Stimulated activated CD4-positive, alpha-beta T cell treated with anti-CD3 and anti-CD28 coated beads, Interleukin-12 subunit alpha, Interleukin-12 subunit beta, amount 100 ng/mL, for 48 hours (primary cell): ENCODE data around the gene BAAT.
A peak's percentile ranks its signal among the peaks of the same experiment; 100 is the strongest.

ENCODE experiments used
- DNase-seq, 3 donors: peaks; one replicate each; pipeline ENCODE4 v3.0.0-alpha.2; 2020; ENCODE audit warnings: low read depth in 2 of 3, low spot score in 1 of 3

The BAAT gene

DNA sequence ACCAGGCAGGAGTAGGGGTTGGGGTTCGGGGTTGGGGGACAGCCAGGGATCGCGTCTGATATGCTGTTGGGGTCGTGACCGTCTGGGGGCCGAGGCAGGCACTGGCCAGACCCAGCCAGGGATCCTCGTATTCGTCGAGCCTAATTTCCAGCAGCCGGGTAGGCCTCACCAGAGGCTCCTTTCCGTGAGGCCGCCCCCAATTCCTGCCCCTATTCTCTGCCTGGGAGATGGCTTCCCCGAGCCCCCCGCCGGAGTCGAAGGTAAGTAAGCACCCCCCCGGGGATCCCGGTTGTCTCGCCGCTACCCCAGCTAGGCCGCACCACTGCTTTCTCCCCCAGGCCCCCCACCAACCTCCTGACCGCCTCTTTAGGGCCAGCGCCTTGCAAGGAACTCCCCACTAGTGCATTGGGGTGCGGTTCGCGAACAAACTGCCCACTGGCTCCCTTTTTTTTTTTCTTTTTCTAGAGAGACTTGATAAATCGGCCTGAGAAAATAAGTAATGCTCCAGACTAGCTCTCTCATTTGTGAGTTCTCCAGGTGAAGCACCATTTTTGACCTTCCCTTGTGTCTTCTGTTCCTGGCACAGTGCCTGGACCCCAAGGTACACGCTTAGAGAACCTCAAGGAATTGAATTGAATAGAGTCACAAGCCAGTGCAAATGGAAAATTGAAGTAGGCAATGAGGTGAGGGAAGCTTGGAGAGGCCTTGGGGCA is 14.3 kb upstream of the BAAT start:
- DNase-seq: no peak

DNA sequence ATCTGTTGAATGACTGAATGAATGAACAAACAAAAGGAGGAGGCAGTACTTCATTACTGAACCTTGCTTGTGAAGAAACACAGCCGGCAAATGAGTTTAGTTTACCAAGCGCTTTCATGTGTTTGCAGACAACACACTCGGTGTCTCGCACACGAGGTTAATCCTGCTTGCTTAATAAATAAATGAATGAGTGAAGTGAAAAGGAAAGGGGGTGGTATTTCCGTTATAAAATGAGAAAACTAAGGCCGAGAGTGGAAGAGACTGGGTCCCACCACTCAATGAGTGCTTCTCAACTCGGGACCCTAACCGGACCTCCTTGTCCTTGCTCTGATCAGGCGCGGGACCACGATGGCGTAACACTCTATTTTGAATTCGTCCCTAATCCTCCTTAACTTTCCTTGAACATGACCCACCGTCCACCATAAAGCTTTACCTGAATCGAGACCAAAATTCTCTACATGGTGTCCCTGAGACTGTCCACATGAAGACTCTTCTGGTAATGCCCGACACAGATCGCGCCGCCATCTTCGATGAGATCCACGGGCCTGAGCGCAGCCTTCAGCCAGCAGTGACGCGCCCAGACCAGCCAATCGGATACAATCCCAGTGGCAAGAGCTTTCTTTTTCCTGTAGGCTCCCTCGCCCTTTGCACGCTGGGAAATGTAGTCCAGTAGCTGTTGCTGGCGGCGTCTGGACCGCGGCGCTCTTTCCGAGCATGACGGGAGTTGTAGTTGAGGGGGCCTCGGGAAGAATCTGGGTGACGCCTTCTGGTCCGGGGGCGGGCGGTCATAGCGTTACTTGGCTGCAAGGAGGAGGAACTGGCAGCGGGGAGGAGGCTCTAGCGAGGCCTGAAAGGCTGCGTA is 13.5 kb upstream of the BAAT start, which contains the start of the genes MRPL50 and ZNF189:
Gene MRPL50, minus strand, starts transcription at position 551 of the 862 bp plus-strand sequence. Its CDS starts 26 bp downstream, at position 525.
Gene ZNF189, plus strand, starts transcription at position 784 of the 862 bp plus-strand sequence. CDS start 306 bp downstream, outside the sequence.
- DNase-seq: peak; percentile 91 to 95 (median 92)

DNA sequence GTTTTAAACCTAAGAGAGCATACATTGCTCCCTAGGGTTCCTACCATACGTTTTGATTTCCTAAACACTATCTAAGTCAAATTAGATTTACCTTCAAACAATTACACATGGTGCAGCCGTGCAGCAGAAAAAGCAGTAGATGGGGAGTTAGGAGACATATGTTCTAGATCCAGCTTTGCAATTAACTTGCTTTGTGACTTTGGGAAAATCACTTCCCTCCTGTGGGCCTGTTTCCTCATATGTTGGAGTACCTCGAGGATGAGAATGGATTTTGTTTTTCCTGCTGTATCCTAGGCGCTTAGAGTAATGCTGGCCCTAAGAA is 12.9 kb upstream of the BAAT start:
- DNase-seq: no peak

DNA sequence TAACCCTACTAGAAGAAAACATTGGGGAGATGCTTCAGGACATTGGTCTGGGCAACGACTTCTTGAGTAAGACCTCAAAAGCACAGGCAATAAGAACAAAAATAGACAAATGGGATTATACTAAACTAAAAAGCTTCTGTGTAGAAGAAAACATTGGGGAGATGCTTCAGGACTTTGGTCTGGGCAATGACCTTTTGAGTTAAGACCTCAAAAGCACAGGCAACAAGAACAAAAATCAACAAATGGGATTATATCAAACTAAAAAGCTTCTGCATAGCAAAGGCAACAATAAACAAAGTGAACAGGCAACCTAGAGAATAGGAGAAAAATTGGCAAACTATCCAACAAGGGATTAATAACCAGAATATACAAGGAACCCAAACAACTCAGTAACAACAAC is 9.9 kb upstream of the BAAT start:
- no peak for DNase-seq

DNA sequence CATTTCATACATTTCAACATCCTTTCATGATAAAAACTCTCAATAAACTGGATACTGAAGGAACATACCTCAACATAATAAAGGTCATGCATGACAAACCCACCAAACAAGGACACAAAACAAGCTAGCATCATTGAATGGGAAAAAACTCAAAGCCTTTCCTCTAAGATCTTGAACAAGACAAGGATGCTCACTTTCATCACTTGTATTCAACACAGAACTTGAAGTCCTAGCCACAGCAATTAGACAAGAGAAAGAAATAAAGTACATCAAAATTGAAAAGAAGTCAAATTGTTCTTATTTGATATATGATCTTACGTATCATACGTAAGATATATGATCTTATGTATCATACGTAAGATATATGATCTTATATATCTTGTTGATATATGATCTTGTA is 8.3 kb upstream of the BAAT start:
- no peak for DNase-seq

DNA sequence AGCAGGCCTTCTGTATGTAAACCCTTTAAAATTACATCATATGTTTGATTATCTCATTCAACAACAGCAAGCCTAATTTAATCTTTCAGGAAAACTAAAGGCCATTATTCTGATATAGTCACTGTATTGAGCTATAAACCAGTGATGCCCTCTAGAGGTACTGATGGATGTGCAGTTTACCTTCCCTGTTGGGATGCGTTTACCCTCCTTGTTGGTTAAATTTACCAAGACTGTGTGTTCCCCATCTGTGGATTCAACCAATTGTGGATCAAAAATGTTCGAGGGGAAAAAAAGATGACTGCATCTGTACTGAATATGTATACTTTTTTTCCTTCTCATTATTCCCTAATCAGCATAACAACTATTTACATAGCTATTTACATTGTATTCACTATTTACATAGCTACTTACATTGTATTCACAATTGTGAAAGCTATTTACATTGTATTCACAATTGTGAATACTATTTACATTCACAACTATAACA is 3.7 kb upstream of the BAAT start:
- DNase-seq: no peak

DNA sequence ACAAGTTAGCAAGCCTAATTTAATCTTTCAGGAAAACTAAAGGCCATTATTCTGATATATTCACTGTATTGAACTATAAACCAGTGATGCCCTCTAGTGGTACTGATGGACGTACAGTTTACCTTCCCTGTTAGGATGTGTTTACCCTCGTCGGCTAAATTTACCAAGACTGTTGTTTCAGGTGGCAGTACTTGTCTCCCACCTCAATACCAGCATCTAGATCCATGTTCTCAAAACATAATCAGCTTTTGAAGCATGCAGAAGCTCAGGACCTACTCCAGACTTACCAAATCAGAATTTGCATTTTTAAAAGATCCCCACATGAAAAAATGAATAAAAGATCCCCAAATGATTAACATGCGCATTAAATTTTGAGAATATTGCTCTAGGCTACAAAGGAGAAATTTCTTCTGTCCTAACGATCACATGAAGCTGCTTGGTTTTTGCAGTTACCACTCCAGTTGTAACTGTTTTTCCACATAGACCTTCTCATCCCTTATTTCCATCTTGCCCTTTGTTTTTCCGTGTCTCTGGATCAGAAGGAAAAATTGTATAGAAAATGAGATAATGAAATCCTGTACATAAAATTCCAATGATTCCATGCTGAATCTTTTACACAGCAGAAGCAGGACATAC is 3.2 kb upstream of the BAAT start:
- DNase-seq: no peak

DNA sequence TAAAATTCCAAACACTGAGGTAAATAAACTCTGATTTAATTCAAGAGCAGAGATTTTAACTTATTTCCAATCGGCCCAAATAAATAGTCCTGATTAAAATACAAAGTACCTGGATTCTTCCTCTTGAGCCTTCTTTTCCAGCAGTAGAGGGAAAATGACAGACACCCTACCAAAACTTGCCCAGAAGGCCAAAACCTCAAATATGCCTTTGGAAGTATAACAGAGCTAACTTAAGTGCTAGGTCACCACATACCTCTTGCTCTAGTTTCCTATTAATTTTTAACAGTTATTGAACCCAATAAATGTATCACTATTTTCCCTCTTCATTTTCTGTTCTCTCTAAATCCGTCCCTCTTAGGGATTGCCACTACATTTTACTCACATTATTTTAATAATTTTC is 1.4 kb downstream of the BAAT start:
- DNase-seq: no peak

DNA sequence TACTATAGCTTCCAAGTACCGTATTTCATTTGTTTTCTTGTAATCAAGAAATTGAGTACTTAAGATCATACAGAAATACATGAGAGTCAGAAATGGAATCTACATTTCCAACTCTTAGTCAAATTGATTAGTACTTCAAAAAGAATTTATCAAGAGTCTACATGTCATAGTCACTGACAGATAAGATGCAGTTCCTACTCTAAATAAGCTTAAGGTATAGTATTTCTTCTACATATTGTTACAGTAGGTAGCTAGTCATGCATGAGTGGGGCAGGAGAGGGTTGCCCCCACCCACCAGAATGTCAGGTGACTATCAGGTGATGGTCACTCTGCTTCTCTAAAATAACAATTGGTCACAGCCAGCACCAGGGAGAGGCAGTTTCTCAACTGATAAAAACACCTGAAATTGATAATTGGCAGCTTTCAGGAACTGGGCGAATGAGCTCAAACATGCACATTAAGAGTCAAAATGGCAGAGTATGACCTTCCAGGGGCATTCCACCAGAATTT is 2.9 kb downstream of the BAAT start:
- no peak for DNase-seq

DNA sequence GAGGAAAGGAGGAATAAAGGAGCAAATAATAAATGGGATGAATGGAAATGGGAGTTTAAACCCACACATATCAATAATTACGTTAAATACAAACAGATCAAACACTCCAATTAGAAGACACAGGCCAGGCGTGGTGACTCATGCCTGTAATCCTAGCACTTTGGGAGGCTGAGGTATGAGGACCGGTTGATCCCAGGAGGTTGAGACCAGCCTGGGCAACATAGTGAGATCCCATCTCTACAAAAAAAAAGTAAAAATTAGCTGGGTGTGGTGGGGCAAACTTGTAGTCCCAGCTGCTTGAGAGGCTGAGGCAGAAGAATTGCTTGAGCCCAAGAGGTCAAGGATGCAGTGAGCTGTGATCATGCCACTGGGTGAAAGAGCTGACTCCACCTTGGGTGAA is 3.7 kb downstream of the BAAT start:
- DNase-seq: no peak

DNA sequence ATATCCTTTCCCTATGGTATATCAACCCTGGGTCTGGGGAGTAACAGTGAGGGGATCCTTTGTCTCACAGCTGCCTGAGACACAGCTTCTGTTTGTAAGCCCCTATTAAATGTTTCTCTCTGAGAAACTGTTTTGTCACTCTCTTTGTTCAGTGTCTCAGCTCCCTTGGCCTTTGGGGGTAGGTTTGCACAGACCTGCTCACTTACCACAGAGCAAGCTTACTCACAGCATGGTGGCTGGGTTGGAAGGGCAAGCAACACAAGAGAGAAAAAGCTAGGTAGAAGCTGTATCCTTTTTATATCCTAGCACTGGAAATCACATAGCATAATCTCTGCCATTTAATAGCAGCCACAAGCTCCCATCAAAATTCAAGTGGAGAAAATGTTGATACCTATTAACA is 4.5 kb downstream of the BAAT start:
- no peak for DNase-seq

DNA sequence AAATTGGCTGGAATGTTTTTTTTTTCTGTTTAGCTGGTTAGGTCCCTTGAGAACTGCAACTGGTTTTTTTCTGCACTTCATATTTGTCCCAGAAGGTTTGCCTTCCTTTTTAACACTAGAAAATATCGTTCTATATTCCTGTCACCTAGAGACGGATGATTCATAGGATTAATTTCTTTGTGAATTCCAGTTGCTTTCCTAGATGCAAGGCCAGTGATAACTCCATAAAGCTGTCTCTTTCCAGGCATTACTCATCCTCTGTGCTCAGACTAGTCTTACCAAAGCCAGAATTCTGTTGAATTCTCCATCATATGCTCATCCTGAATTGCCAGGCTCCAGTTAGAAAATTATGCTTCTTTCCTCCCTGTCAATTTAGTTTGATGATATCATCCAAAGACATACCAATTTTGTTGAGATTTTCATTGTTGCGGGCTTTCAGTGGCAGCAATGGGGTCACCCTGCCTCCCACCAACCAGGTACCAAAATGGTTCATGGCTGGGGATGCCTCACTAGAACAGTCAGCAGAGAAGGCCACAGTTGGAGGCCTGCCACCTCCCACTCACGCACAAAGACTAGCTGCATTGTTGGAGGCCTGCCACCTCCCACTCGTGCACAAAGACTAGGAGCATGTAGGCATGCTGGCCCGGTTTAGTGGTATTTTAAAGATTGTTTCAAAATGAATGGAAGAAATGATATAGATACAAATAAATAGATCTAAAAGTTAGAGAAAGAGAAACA is 8.5 kb downstream of the BAAT start:
- DNase-seq: no peak

DNA sequence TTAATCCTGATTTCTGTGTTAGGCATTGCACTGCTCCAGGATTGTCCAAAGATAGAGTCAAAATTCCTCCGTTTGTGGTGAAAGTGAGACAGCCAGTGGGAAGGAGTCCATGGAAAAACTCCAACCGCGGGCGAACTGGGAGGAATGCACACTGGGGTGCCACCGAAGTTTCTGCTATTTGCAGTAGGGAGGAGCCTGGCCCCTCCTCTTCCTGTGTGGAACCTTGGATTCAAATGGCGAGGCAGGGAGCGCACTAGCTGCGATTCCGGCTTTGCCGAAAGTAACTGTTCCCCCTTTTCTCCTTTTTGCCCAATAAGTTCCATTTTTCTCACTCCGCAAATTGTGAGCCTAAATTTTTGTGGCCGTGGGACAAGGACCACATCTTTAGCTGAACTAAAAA is 9.3 kb downstream of the BAAT start:
- DNase-seq: no peak

DNA sequence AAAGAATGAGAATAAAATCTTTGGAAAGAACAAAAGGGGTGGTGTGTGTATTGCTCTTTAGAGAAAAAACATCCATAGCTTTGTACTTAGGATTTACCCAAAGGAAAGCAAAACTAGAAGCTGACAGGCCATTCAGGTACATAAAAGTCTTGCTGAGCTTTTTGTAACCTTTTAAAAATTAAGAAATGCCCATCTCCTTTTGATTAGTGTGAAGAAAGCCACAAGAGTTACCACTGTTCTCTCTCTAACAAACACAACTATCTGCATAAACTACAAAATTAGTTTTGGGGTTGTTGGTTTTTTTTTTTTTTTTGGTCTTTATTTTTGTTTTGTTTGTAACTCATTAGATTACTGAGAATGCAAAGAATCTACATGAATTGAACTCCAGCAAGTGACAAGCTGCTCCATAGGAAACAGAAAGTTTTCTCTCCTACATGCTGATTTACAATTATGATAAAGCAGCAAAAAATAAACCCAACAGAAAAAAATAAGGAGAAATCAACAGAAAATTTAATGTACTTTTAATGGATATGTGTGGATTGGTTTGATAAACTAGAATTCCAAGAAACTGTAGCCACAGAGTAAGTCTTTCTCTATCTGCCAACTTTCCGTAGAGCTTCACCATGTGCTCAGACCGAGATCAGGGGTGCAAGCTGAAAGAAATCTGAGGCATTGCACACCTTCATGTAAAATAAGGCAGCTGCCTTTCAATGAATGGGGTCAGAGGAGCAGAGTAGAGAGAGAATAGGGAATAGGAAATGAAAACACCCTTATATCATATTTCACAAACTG is 12.3 kb downstream of the BAAT start:
- DNase-seq: no peak

DNA sequence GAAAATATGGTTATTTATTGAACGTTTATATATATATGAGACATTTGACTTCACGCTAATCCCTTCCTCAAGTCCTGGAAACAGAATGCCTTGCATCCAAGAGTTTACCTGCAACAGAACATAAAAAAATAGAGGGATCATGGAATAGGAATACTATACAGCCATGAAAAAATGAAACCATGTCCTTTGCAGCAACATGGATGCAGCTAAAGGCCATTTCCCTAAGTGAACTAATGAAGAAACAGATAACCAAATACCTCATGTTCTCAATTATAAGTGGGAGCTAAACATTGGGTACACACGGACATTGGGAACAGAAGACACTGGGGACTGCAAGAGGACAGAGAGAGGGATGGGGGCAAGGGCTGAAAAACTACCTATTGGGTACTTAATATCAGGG is 13.0 kb downstream of the BAAT start:
- no peak for DNase-seq

DNA sequence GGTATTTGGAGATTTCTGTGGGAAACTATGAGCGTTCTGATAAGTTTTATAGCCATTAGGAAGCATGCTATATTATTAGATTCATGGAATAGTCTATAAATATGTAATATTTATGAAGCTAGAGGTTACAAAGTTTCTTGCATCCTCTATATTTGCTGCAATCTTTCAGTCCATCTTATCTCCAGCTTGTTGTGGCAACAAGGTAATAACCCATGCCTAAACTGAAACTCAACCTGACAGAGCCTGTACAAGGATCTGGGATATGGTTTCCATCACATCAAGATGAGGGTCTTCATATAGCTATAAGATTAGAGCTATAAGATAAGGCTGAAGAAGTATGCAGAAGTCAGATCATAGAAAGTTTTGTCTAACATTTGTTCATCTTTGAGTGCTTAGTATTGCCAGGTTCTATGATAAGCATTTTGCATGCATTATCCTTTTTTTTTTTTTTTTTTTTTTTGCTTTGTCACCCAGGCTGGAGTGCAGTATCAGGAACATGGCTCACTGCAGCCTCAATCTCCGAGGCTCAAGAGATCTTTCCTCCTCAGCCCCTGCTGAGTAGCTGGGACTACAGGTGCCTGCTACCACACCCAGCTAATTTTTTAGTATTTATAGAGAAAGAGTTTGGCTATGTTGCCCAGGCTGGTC is 14.8 kb downstream of the BAAT start:
- DNase-seq: no peak

DNA sequence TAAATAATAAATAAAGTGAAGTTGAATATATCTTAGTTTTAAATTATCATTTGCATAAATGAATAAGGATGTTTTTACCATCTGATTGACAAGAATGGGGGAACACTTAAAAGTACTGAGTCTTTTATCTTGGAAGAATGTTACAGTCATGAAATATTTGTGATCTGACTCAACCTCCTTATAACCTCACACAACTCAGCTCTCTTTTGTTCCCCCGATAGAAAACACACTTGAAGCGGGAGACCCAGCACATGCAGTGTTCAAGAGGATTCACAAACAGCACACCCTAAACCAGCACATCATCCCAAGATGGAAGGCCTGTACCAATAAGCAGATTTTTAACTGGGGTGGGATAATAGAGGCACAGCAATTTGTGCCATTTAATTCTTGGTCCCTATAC is 15.5 kb downstream of the BAAT start:
- no peak for DNase-seq

DNA sequence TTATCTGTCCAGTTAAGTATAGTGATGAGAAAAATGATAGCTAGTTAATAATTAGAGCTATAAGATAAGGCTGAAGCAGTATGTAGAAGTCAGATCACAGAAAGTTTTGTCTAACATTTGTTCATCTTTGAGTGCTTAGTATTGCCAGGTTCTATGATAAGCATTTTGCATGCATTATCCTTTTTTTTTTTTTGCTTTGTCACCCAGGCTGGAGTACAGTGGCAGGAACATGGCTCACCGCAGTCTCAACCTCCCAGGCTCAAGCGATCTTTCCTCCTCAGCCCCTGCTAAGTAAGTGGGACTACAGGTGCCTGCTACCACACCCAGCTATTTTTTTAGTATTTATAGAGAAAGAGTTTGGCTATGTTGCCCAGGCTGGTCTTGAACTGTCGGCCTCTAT is 17.5 kb downstream of the BAAT start:
- no peak for DNase-seq

DNA sequence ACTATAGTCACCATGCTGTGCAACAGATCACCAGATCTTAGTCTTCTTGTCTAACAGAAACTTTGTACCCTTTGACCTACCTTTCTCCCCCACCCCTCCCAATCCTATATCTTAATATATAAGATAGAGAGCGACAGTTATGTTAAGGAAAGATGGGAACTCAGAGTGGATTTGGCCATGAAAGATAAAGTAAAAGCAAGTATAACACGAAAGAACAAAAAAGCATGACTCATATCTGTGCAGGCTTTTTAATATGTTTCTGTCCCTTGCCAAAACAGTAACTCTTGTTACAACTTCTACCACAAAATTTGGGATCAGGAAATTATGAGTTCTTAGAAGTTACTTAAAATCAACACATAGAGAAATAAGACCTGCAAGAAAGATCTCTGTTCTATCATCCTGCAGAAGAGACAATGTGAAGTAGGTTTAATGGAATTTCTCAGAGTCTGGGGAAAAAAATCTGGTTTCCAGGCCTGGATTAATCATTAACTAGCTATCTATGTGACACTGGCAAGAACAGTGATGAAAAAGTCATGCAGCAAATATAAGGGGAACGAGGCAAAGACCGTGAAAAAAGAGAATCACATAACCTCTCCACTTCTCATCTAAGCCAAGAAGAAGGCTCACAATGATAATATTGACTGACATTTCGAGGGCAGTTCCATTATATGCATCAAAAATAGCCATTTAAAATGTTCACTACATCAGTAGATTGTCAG is 18.6 kb downstream of the BAAT start:
- no peak for DNase-seq
